Adipocyte (in vitro differentiated cells): Measurements from ENCODE around the gene RRBP1.

Experiments used
- DNase-seq: peaks from one replicate; pipeline ENCODE4 v3.0.0-alpha.2; 2015; ENCODE audit warnings: low read depth
- H3K27me3 ChIP-seq: replicated peaks from 2 replicates; pipeline ENCODE4 v1.7.0; 2013; ENCODE audit warnings: mild to moderate bottlenecking, low read length, moderate library complexity; ENCODE audit not compliant: control insufficient read depth, insufficient read depth
- H3K36me3 ChIP-seq: 2 replicates; pipeline ENCODE4 v1.7.0; 2013; ENCODE audit warnings: low read length, mild to moderate bottlenecking, moderate library complexity; ENCODE audit not compliant: control insufficient read depth, insufficient read depth, severe bottlenecking
- H3K4me1 ChIP-seq: 2 replicates; pipeline ENCODE4 v1.7.0; 2013; ENCODE audit warnings: mild to moderate bottlenecking, low read length, moderate library complexity; ENCODE audit not compliant: control insufficient read depth, insufficient read depth
- H3K4me3 ChIP-seq: 2 replicates; pipeline ENCODE4 v1.7.0; 2013; ENCODE audit warnings: mild to moderate bottlenecking, low read length, moderate library complexity
- H3K9ac ChIP-seq: 2 replicates; pipeline ENCODE4 v1.7.0; 2013; ENCODE audit warnings: mild to moderate bottlenecking, low read length, moderate library complexity
- H3K9me3 ChIP-seq: 2 replicates; pipeline ENCODE4 v1.7.0; 2013; ENCODE audit warnings: mild to moderate bottlenecking, low read length, moderate library complexity; ENCODE audit not compliant: control insufficient read depth

The RRBP1 gene

DNA sequence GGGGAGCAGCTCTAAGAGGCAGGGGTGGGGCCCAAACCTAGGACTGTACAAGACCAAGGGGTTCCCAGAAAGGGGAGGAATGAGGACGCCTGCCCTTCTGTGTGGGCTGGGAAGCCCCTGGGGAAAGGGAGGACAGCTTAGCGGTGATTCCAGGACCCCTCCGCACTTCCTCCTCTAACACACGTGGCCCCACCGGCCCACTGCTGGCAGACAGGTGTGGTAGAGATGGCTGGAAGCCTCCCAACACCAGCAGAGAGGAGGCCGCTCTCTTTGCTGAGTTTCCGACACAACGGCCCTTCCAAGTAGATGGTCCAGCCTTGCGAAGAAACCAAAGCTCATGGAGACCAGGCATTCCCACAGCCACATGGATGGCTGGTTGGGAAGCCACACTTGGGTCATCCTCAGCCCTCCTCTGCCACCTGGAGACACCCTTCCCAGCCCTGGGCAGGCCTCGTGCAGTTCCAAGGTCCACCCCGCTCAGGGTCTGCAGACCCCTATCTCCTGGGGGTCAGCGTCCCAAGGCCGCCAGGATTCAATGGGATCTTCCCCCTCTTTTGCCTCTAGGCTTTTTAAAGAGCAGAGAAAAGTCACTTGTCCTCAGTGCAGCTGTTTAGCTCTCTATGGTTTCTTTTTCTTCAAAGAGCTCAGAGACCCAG is 43.9 kb downstream of the RRBP1 start:
- Histone ChIP-seq H3K4me3 (no peak overlapping the region), H3K9me3 (no peaks in the 10 kb centered on the region), H3K9ac (no peak overlapping the region), H3K27me3 (no peaks in the 10 kb centered on the region), H3K4me1 (peaks cover 42% of the 10 kb centered on the region), H3K36me3 (peaks cover 78% of the 10 kb centered on the region)
- DNase-seq: no peak

GRCh38 chr20:17637413-17637780 is 44.6 kb downstream of the RRBP1 start:
- H3K36me3 ChIP-seq: peaks cover 80% of the 10 kb centered on the region
- DNase-seq: no peak
- H3K4me1 ChIP-seq: peaks cover 42% of the 10 kb centered on the region
- no peak overlapping the region for H3K4me3 ChIP-seq
- no peak overlapping the region for H3K9ac ChIP-seq
- H3K27me3 ChIP-seq: no peaks in the 10 kb centered on the region
- no peaks in the 10 kb centered on the region for H3K9me3 ChIP-seq

GRCh38 chr20:17636523-17637412 is 45.3 kb downstream of the RRBP1 start:
- Histone ChIP-seq H3K9ac (peak overlapping the region; percentile 70), H3K27me3 (no peaks in the 10 kb centered on the region), H3K4me1 (peaks cover 38% of the 10 kb centered on the region), H3K36me3 (peaks cover 80% of the 10 kb centered on the region), H3K9me3 (no peaks in the 10 kb centered on the region), H3K4me3 (no peak overlapping the region)
- no peak for DNase-seq

DNA sequence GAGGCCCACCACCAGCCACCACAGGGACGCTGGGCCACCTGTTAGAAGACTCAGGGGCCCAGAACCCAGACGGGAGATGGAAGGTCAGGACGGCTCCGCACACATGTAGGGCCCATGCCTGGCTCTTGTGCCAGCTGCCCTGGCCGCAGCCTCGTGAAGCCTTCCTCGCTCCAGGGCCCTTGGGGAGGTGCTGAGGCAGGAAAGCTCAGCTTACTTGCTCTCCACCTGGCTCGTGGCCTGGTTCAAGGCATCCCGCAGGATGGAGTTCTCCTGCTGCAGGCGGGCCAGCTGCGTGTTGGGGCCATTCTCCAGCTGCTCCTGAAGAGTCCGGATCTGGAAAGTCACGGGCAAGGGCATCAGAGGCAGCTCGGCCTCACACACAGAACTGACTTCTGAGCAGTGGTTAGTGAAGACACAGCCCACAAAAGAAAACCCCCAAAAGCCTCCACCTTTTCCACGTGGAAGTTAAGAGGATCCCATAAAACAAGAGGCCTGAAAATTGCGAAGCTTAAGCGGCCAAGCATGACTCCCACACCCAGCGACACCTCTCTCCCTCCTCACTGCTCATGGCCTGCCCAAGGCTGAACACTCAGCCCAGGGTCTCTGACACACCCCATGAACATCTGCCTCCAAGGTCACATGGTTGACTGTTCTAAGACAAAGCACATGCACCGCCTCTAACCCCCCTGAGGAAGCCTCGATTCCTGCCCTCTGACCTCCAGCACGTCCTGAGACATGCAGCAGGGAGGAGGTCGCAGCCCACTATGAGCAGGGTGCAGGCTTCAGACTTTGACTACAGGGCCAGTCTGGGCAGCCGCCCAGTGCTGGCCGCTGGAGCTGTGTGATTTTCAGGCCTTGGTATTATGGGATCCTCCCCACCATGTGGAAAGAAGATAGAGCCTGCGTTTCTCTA is 46.5 kb downstream of the RRBP1 start:
- Histone ChIP-seq H3K36me3 (peaks cover 80% of the 10 kb centered on the region), H3K4me1 (peaks cover 38% of the 10 kb centered on the region), H3K9ac (peak overlapping the region; percentile 70)

GRCh38 chr20:17634661-17635331 is 47.2 kb downstream of the RRBP1 start:
- Histone ChIP-seq H3K36me3 (peaks cover 80% of the 10 kb centered on the region), H3K9me3 (no peaks in the 10 kb centered on the region), H3K27me3 (no peaks in the 10 kb centered on the region), H3K4me3 (no peak overlapping the region), H3K9ac (peak overlapping the region; percentile 2), H3K4me1 (peaks cover 38% of the 10 kb centered on the region)
- no peak for DNase-seq

More for the DNA sequence above, 46.5 kb downstream of the RRBP1 start:
- Histone ChIP-seq H3K9me3 (no peaks in the 10 kb centered on the region), H3K27me3 (no peaks in the 10 kb centered on the region), H3K4me3 (no peak overlapping the region)
- no peak for DNase-seq

DNA sequence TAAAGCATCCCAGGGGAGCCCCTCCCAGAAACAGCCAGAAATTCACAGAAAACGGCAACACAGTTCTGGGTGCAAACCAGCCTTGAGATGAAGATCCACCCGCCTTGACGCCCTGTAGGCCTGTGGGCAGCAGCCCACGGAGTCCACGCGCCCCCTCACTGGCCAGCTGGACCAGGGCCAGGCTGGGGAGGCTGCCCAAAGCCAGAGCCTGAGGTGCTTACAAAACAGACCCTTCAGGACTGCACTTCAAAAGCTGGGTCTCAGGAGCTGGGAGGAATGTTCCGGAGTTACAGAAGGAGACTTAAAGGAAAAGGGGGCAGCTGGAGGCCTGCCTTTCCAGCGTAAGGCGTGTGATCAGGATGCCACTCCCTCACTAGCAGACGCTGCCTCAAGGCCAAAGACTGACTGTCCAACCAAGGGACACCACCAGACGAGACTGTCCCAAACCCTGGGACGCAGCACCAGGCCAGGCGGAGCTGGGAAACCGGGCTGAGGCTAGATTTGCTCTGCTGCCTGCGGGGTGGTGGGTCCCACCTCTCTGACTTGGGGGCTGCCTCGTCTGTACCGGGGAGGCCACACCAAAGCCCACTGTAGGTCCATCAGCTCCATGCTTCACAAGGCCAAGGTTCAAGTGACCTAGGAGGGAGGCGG is 48.1 kb downstream of the RRBP1 start:
- no peak overlapping the region for H3K9ac ChIP-seq
- peaks cover 35% of the 10 kb centered on the region for H3K4me1 ChIP-seq
- H3K9me3 ChIP-seq: no peaks in the 10 kb centered on the region
- H3K4me3 ChIP-seq: no peak overlapping the region
- H3K27me3 ChIP-seq: no peaks in the 10 kb centered on the region
- no peak for DNase-seq
- peaks cover 80% of the 10 kb centered on the region for H3K36me3 ChIP-seq

- H3K9ac ChIP-seq: no peak overlapping the region
- no peaks in the 10 kb centered on the region for H3K27me3 ChIP-seq
- no peak for DNase-seq
- peaks cover 80% of the 10 kb centered on the region for H3K36me3 ChIP-seq
- no peaks in the 10 kb centered on the region for H3K9me3 ChIP-seq
- H3K4me3 ChIP-seq: no peak overlapping the region
- H3K4me1 ChIP-seq: peaks cover 32% of the 10 kb centered on the region
These were observed 48.7 kb downstream of the RRBP1 start for GRCh38 chr20:17633221-17633849.

DNA sequence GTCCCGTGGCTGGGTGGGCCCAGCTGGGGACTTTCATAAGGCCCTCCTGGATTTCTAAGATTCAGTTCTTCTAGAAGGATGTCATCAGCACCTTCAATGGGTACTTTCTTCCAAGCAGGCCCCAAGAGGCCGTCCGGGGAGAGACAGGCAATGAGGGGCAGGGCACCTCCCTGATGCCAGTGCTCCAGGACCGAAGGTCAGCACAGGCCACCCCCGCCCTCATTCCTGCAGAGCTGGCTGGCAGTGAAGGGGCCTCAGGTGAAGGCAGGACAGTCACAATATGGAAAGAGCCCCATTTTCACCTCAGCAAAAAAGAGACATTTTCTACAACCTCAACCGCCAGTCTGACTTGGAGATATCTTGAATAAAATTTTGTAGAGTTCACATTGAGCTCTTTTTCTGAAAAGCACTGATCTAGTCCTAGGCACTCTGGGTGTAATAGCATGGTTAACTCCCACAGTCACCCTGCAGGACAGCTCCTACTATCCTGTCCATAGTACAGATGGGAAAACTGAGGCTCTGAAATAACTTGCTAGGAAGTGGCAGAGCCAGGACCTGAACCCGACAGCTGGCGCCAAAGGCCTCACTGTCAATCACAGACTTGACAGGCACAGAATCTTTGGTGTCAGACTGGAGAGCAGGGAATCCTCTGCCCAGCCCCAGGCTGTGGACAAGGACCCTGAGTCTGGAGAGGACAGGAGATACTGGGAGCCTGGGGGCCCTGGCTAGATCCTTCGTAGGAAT is 50.3 kb downstream of the RRBP1 start:
- Histone ChIP-seq H3K4me1 (peaks cover 23% of the 10 kb centered on the region), H3K9ac (no peak overlapping the region), H3K9me3 (no peaks in the 10 kb centered on the region), H3K27me3 (no peaks in the 10 kb centered on the region), H3K4me3 (no peak overlapping the region), H3K36me3 (peaks cover 83% of the 10 kb centered on the region)
- DNase-seq: no peak

DNA sequence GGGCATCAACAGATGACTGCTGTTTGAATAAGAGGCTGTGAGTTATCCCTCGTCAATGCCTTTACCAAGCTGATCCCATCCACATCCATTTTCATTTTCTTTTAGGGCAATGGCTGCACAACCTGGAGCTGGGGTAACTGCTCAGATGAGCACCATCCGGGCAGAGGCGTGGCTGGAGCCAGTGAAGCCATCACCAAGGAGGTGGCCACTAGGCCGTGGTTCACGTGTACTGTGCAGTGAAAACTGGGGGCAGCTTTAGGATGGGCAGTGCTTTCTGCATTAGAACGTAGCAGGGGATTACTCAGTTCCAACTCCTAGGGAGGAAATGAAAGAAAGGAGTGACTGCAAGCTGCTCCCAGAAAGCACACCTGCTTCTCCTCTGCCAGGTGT is 51.2 kb downstream of the RRBP1 start:
- peaks cover 92% of the 10 kb centered on the region for H3K36me3 ChIP-seq

More for the DNA sequence above, 51.2 kb downstream of the RRBP1 start:
- H3K9ac ChIP-seq: no peak overlapping the region
- no peaks in the 10 kb centered on the region for H3K27me3 ChIP-seq
- H3K9me3 ChIP-seq: no peaks in the 10 kb centered on the region
- no peak for DNase-seq
- peaks cover 14% of the 10 kb centered on the region for H3K4me1 ChIP-seq
- H3K4me3 ChIP-seq: no peak overlapping the region
